H1 (cell line): ENCODE measurements around the gene HS6ST3. TPM values are rescaled to one million over a fixed set of nuclear protein-coding genes. Genes with fewer than 3 reads are reported as not detected.

Experiments used
- CTCF ChIA-PET: fragments of 300-600 bp; sonication (Branson Sonifier 250); formaldehyde crosslinking; loops from one replicate; lab custom pipeline; 2021; ENCODE audit not compliant: partially characterized antibody; lab: Charles Lee
- POLR2A ChIA-PET: fragments of 300-600 bp; sonication (Branson Sonifier 250); formaldehyde crosslinking; loops from one replicate; lab custom pipeline; 2021; ENCODE audit warnings: inconsistent platforms; ENCODE audit not compliant: partially characterized antibody; lab: Charles Lee
- DNase-seq, 2 experiments: peaks; one replicate each; pipeline versions ENCODE4 v3.0.0 to v3.0.0-alpha.2; 2010 to 2022; ENCODE audit warnings: low spot score in 2 of 2, low read depth in 1 of 2, mixed read lengths in 1 of 2
- FAIRE-seq: peaks from 2 replicates; lab custom pipeline; 2011; peaks lifted over from hg19 to GRCh38; lab: Jason Lieb, UNC
- H2AFZ ChIP-seq: 2 replicates; pipeline ENCODE4 v1.8.1; 2012; ENCODE audit warnings: low read length, inconsistent platforms
- H2AK5ac ChIP-seq: 2 replicates; pipeline ENCODE4 v1.6.1; 2013; ENCODE audit warnings: low read depth, low read length
- H2BK120ac ChIP-seq: replicated peaks from 2 replicates; pipeline ENCODE3; 2013; ENCODE audit warnings: low read depth, low read length, inconsistent platforms
- H2BK12ac ChIP-seq: 2 replicates; pipeline ENCODE4 v1.6.1; 2013; ENCODE audit warnings: low read depth, low read length
- H2BK15ac ChIP-seq: 2 replicates; pipeline ENCODE4 v1.6.1; 2013; ENCODE audit warnings: low read length
- H2BK20ac ChIP-seq: 2 replicates; pipeline ENCODE4 v1.6.1; 2013; ENCODE audit warnings: low read length
- H2BK5ac ChIP-seq: 2 replicates; pipeline ENCODE4 v1.6.1; 2013; ENCODE audit warnings: low read depth, low read length
- H3K14ac ChIP-seq: 2 replicates; pipeline ENCODE4 v1.6.1; 2013; ENCODE audit warnings: inconsistent platforms; ENCODE audit not compliant: insufficient read length
- H3K18ac ChIP-seq: 2 replicates; pipeline ENCODE4 v1.6.1; 2013; ENCODE audit warnings: low read length; ENCODE audit errors: extremely low read depth
- H3K23ac ChIP-seq: 2 replicates; pipeline ENCODE4 v1.6.1; 2013; ENCODE audit warnings: inconsistent platforms; ENCODE audit not compliant: insufficient read length
- H3K23me2 ChIP-seq: 2 replicates; pipeline ENCODE4 v1.6.1; 2013; ENCODE audit warnings: low read depth, low read length
- H3K27ac ChIP-seq: 2 replicates; pipeline ENCODE4 v1.6.1; 2011; ENCODE audit warnings: low read depth, low read length, inconsistent platforms
- H3K27me3 ChIP-seq, 4 experiments: replicated peaks in 1 of 4; 1 replicate in 1 of 4; 2 replicates in 3 of 4; pipeline versions ENCODE4 v1.6.1 to v1.8.1; 2011 to 2013; ENCODE audit warnings: low read length in 3 of 4, mild to moderate bottlenecking in 3 of 4, inconsistent platforms in 2 of 4, mixed read lengths in 2 of 4, moderate library complexity in 1 of 4; ENCODE audit not compliant: control insufficient read depth in 3 of 4, insufficient read depth in 3 of 4; ENCODE audit errors: extremely low read depth in 1 of 4
- H3K36me3 ChIP-seq, 4 experiments: 2 replicates each; pipeline versions ENCODE4 v1.6.1 to v1.8.1; 2011 to 2013; ENCODE audit warnings: mild to moderate bottlenecking in 4 of 4, low read length in 3 of 4, moderate library complexity in 2 of 4, control low read depth in 1 of 4, inconsistent platforms in 1 of 4; ENCODE audit not compliant: insufficient read depth in 4 of 4, control insufficient read depth in 2 of 4
- H3K4ac ChIP-seq: replicated peaks from 2 replicates; pipeline ENCODE3; 2013; ENCODE audit warnings: low read length, low read depth, mixed read lengths, inconsistent platforms; ENCODE audit not compliant: insufficient read length
- H3K4me1 ChIP-seq, 4 experiments: replicated peaks in 1 of 4; 1 replicate in 1 of 4; 2 replicates in 3 of 4; pipeline versions ENCODE4 v1.6.1 to v1.8.1; 2011 to 2013; ENCODE audit warnings: low read length in 3 of 4, inconsistent platforms in 2 of 4, mixed read lengths in 1 of 4; ENCODE audit not compliant: insufficient read depth in 4 of 4, control insufficient read depth in 3 of 4
- H3K4me2 ChIP-seq, 2 experiments: 2 replicates each; pipeline versions ENCODE4 v1.6.1 to v1.8.1; 2011 to 2013; ENCODE audit warnings: low read depth in 2 of 2, low read length in 2 of 2, control low read depth in 1 of 2, inconsistent platforms in 1 of 2, mild to moderate bottlenecking in 1 of 2; ENCODE audit not compliant: insufficient read depth in 1 of 2
- H3K4me3 ChIP-seq, 4 experiments: fragments of 200-600, 300-600 bp in 1 of 4; sonication (generic), shearing (Covaris generic), sonication (Bioruptor Twin) in 1 of 4; 2 replicates each; pipeline versions ENCODE4 v1.5.1 to v1.8.1; 2011 to 2016; ENCODE audit warnings: low read length in 4 of 4, low read depth in 3 of 4, control low read depth in 2 of 4, inconsistent platforms in 2 of 4, mild to moderate bottlenecking in 2 of 4, mixed read lengths in 1 of 4, moderate library complexity in 1 of 4; ENCODE audit not compliant: insufficient read depth in 2 of 4; ENCODE audit errors: extremely low read depth in 1 of 4
- H3K56ac ChIP-seq: replicated peaks from 2 replicates; pipeline ENCODE3; 2013; ENCODE audit warnings: low read depth, mild to moderate bottlenecking, mixed read lengths, low read length, inconsistent platforms; ENCODE audit not compliant: insufficient read length
- H3K79me1 ChIP-seq: 2 replicates; pipeline ENCODE4 v1.6.1; 2013; ENCODE audit warnings: low read depth, low read length, control low read depth
- H3K79me2 ChIP-seq, 2 experiments: 2 replicates each; pipeline versions ENCODE4 v1.6.1 to v1.8.1; 2012 to 2013; ENCODE audit warnings: low read length in 2 of 2, mild to moderate bottlenecking in 2 of 2, inconsistent platforms in 1 of 2; ENCODE audit not compliant: insufficient read depth in 2 of 2, control insufficient read depth in 1 of 2
- H3K9ac ChIP-seq, 4 experiments: replicated peaks in 1 of 4; 1 replicate in 1 of 4; 2 replicates in 3 of 4; pipeline versions ENCODE4 v1.6.1 to v1.8.1; 2011 to 2013; ENCODE audit warnings: low read depth in 3 of 4, low read length in 3 of 4, control low read depth in 2 of 4, mild to moderate bottlenecking in 2 of 4, moderate library complexity in 2 of 4, inconsistent platforms in 1 of 4; ENCODE audit errors: extremely low read depth in 1 of 4
- H3K9me3 ChIP-seq, 2 experiments: 2 replicates each; pipeline versions ENCODE4 v1.6.1 to v1.8.1; 2012 to 2013; ENCODE audit warnings: mild to moderate bottlenecking in 2 of 2, moderate library complexity in 2 of 2, control low read depth in 1 of 2, inconsistent platforms in 1 of 2, low read depth in 1 of 2, low read length in 1 of 2, mixed read lengths in 1 of 2; ENCODE audit not compliant: insufficient read depth in 2 of 2
- H4K20me1 ChIP-seq, 2 experiments: replicated peaks in 1 of 2; 2 replicates each; pipeline versions ENCODE3 to v1.8.1; 2011 to 2013; ENCODE audit warnings: inconsistent platforms in 2 of 2, low read length in 2 of 2, mild to moderate bottlenecking in 1 of 2; ENCODE audit not compliant: insufficient read depth in 2 of 2, control insufficient read depth in 1 of 2
- H4K5ac ChIP-seq: 2 replicates; pipeline ENCODE4 v1.6.1; 2013; ENCODE audit warnings: low read length, low read depth, mixed read lengths, inconsistent platforms; ENCODE audit not compliant: insufficient read length
- H4K8ac ChIP-seq: 2 replicates; pipeline ENCODE4 v1.8.0; 2013; ENCODE audit warnings: mild to moderate bottlenecking, moderate library complexity, low read length, inconsistent platforms; ENCODE audit not compliant: insufficient read depth; ENCODE audit errors: extremely low read depth
- H4K91ac ChIP-seq: replicated peaks from 2 replicates; pipeline ENCODE3; 2013; ENCODE audit warnings: low read length, mixed read lengths, inconsistent platforms; ENCODE audit not compliant: insufficient read length
- BRCA1 ChIP-seq: IDR thresholded peaks from 2 replicates; pipeline ENCODE4 v1.6.1; 2012; ENCODE audit warnings: low read depth, low read length, improper control_type of control experiment
- CBX5 ChIP-seq: fragments of 300-800, 300-1000 bp; sonication (generic); IDR thresholded peaks from 2 replicates; pipeline ENCODE4 v1.7.1; 2016; ENCODE audit warnings: antibody characterized with exemption, low read length, low read depth
- CHD2 ChIP-seq: IDR thresholded peaks from 2 replicates; pipeline ENCODE4 v1.6.1; 2012; ENCODE audit warnings: low read length, improper control_type of control experiment
- CTBP2 ChIP-seq: IDR thresholded peaks from 2 replicates; pipeline ENCODE4 v1.7.0; 2011; ENCODE audit warnings: borderline replicate concordance, mild to moderate bottlenecking, moderate library complexity, mixed read lengths, low read length; ENCODE audit not compliant: insufficient read depth, insufficient read length
- EZH2 ChIP-seq: fragments of 200-600 bp; sonication (generic); IDR thresholded peaks from 2 replicates; pipeline ENCODE4 v1.7.1; 2012; ENCODE audit warnings: low read depth, mild to moderate bottlenecking, moderate library complexity, low read length, inconsistent platforms; ENCODE audit not compliant: severe bottlenecking
- HDAC6 ChIP-seq: IDR thresholded peaks from one replicate; pipeline ENCODE4 v1.7.1; 2012; ENCODE audit warnings: low read depth, mild to moderate bottlenecking, inconsistent platforms, low read length, moderate library complexity
- MAFK ChIP-seq: IDR thresholded peaks from 2 replicates; pipeline ENCODE4 v1.6.1; 2012; ENCODE audit warnings: low read depth, mild to moderate bottlenecking, improper control_type of control experiment, low read length
- POU5F1 ChIP-seq: IDR thresholded peaks from 2 replicates; pipeline ENCODE4 v1.6.1; 2011; ENCODE audit warnings: low read depth, mild to moderate bottlenecking, low read length, moderate library complexity
- SIX5 ChIP-seq: IDR thresholded peaks from 2 replicates; pipeline ENCODE4 v1.6.1; 2011; ENCODE audit warnings: mild to moderate bottlenecking, low read depth, low read length
- SP2 ChIP-seq: IDR thresholded peaks from 2 replicates; pipeline ENCODE4 v1.6.1; 2012; ENCODE audit warnings: mild to moderate bottlenecking, low read length, inconsistent platforms
- WGBS, 2 experiments: shearing (Covaris generic) in 1 of 2; methylation state at CpG; one replicate each; pipeline versions ENCODE4 v1.1.6 to v1.1.7; 2013 to 2015; ENCODE audit warnings: low lambda C conversion rate in 2 of 2, mixed read lengths in 2 of 2, inconsistent platforms in 1 of 2, low coverage in 1 of 2, missing lambda C conversion rate in 1 of 2; ENCODE audit not compliant: insufficient replicate concordance in 2 of 2, insufficient coverage in 1 of 2, insufficient read length in 1 of 2; ENCODE audit errors: extremely low coverage in 1 of 2, missing lambda C conversion rate in 1 of 2; 5-methylcytosine and 5-hydroxymethylcytosine counted together
- polyA plus RNA-seq, 7 experiments: library from polyadenylated mRNA; depleted of rRNA in 3 of 7; stranded (reverse) in 5 of 7; unstranded in 2 of 7; fragments of >200 nt in 5 of 7; fragments of 200-250 nt in 2 of 7; gene quantifications; 1 replicate in 5 of 7; 2 replicates in 1 of 7; 4 replicates in 1 of 7; pipeline versions ENCODE4 v1.2.1 to v1.2.3, GENCODE V29; 2011 to 2013; ENCODE audit warnings: missing spikeins in 2 of 7, mixed read lengths in 2 of 7
- total RNA-seq: library from RNA; stranded (reverse); fragmentation: NEBNext Ultra II Directional; extraction: Animal tissue kit (Norgen Biotek cat#: 25700); gene quantifications from 2 replicates; pipeline ENCODE4 v1.2.1, GENCODE V29; 2021
- TF ChIP-seq, protein P1 (sequence below): IDR thresholded peaks from 2 replicates; pipeline ENCODE4 v1.6.1; 2012; ENCODE audit warnings: inconsistent platforms

Gene HS6ST3
- total and polyA plus RNA-seq, 2 of the 8 experiments (the other 6 are each of a cell fraction or from before 2014, with no cell fraction given), result 0.45 to 1.2 TPM

DNA sequence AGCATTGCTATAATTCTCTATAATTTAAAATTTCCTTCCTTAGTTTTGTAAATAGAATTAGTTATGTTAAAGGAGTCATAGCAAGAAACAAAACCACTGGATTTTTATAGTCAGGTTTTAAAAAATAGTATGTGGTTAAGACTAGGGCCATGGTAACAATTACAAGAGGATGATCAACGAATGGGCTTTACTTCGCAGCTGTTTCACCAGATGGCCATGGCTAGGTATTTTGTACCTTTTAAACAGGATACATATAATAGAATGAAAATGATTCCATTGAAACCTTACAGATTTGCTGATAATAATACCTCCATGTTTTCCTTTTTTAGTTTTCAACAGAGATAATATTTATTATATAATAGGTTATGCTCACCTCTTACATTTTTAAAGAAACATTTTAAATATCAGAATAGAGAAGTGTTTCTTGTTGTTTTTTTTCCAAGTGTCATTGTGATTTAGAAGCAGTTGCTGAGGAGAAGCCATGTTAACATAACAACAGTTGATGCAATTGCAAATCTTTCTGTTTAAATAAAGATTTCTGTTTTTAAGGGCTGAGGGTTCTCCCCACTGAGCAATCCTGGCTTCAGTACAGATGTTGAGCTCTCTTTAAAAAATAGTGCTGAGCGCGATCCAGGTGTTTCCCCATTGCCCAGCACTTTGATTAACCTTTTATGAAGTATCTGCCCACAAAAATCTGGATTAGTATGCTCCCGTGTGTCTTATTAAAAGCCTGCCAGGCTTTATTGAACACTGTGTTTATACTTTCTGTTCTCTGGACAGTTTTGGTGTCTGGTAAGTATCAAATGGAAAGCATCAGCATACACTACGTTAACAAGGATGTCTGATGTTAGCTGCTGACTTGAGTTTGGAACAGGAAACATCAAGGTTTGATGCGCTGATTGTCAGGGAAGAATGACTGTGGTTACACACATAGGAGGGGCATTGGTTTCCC lies 205.3 kb downstream of the HS6ST3 start:
- Histone ChIP-seq H3K27ac (peak overlapping the region; percentile 82), H2BK15ac (peak overlapping the region; percentile 25; the same call in 1 of the 2 replicates), H2BK20ac (peak overlapping the region; percentile 100), H2AK5ac (peak overlapping the region; percentile 99), H3K4ac (peak overlapping the region; percentile 10), H3K4me2 (peak overlapping the region; percentile 60 to 81), H2BK5ac (peak overlapping the region; percentile 99), H3K23ac (no peak overlapping the region), H3K56ac (no peak overlapping the region), H3K79me2 (no peaks in the 10 kb centered on the region), H4K91ac (peak overlapping the region; percentile 91), H2BK120ac (peak overlapping the region; percentile 84), H3K79me1 (no peaks in the 10 kb centered on the region), H3K9me3 (no peaks in the 10 kb centered on the region), H4K5ac (peak overlapping the region; percentile 49), H3K18ac (peak overlapping the region; percentile 97), H2AFZ (no peak overlapping the region), H3K4me3 (peak overlapping the region in 1 of 4 experiments; percentile 34; a peak in 1 of 8 replicates), H4K20me1 (no peaks in the 10 kb centered on the region), H3K9ac (peak overlapping the region in 2 of 4 experiments; percentile 15 to 39; a peak in 3 of 7 replicates), H4K8ac (no peak overlapping the region), H2BK12ac (peak overlapping the region; percentile 100), H3K23me2 (no peaks in the 10 kb centered on the region), H3K14ac (no peak overlapping the region), H3K4me1 (peaks cover 3 to 11% (median 9%) of the 10 kb centered on the region in 4 experiments; a peak in 6 of 7 replicates), H3K36me3 (no peaks in the 10 kb centered on the region), H3K27me3 (peaks cover 0 to 1% (median 0%) of the 10 kb centered on the region in 4 experiments; a peak in 1 of 7 replicates)
- 12% methylated on average over 7 of the region's 7 CpGs; no CpG with 5 or more reads in 1 of the 2 experiments for WGBS, 2 experiments
- POLR2A ChIA-PET, result interaction anchor here (1.2 to 1.4 kb wide), 2 partner anchors 10 to 293 kb away, joined by 3 read pairs; no protein-coding TSS in a partner anchor
- CTCF ChIA-PET, result no interaction called here
- FAIRE-seq, result peak; percentile 79
- DNase-seq, result peak in 1 of 2 experiments; percentile 17
- TF ChIP-seq CHD2 (no peak), MAFK (no peak), HDAC6 (no peak), SIX5 (no peak), SP2 (no peak), CTBP2 (no peak), BRCA1 (no peak), EZH2 (no peak), POU5F1 (no peak), CBX5 (no peak)
- TF ChIP-seq, protein P1, sequence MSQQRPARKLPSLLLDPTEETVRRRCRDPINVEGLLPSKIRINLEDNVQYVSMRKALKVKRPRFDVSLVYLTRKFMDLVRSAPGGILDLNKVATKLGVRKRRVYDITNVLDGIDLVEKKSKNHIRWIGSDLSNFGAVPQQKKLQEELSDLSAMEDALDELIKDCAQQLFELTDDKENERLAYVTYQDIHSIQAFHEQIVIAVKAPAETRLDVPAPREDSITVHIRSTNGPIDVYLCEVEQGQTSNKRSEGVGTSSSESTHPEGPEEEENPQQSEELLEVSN, result no peak
